ENCODE measurements around the gene PRSS53.

GRCh38 chr16:31135535-31136286 lies 47.0 kb upstream of the PRSS53 start, which contains the start of gene PRSS8:
- TF ChIP-seq, protein P1, sequence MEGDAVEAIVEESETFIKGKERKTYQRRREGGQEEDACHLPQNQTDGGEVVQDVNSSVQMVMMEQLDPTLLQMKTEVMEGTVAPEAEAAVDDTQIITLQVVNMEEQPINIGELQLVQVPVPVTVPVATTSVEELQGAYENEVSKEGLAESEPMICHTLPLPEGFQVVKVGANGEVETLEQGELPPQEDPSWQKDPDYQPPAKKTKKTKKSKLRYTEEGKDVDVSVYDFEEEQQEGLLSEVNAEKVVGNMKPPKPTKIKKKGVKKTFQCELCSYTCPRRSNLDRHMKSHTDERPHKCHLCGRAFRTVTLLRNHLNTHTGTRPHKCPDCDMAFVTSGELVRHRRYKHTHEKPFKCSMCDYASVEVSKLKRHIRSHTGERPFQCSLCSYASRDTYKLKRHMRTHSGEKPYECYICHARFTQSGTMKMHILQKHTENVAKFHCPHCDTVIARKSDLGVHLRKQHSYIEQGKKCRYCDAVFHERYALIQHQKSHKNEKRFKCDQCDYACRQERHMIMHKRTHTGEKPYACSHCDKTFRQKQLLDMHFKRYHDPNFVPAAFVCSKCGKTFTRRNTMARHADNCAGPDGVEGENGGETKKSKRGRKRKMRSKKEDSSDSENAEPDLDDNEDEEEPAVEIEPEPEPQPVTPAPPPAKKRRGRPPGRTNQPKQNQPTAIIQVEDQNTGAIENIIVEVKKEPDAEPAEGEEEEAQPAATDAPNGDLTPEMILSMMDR (IDR thresholded peaks at IDR 0.05): no peak
- TF ChIP-seq POLR2AphosphoS5 (IDR thresholded peaks at IDR 0.05; ENCODE audit: low read depth, low read length) (no peak), SIN3A (IDR thresholded peaks at IDR 0.05; ENCODE audit: borderline replicate concordance, insufficient read depth, low read depth, low read length) (no peak), TCF7L2 (IDR thresholded peaks at IDR 0.05; ENCODE audit: low read depth, low read length) (no peak)
- TF ChIP-seq, protein P2, sequence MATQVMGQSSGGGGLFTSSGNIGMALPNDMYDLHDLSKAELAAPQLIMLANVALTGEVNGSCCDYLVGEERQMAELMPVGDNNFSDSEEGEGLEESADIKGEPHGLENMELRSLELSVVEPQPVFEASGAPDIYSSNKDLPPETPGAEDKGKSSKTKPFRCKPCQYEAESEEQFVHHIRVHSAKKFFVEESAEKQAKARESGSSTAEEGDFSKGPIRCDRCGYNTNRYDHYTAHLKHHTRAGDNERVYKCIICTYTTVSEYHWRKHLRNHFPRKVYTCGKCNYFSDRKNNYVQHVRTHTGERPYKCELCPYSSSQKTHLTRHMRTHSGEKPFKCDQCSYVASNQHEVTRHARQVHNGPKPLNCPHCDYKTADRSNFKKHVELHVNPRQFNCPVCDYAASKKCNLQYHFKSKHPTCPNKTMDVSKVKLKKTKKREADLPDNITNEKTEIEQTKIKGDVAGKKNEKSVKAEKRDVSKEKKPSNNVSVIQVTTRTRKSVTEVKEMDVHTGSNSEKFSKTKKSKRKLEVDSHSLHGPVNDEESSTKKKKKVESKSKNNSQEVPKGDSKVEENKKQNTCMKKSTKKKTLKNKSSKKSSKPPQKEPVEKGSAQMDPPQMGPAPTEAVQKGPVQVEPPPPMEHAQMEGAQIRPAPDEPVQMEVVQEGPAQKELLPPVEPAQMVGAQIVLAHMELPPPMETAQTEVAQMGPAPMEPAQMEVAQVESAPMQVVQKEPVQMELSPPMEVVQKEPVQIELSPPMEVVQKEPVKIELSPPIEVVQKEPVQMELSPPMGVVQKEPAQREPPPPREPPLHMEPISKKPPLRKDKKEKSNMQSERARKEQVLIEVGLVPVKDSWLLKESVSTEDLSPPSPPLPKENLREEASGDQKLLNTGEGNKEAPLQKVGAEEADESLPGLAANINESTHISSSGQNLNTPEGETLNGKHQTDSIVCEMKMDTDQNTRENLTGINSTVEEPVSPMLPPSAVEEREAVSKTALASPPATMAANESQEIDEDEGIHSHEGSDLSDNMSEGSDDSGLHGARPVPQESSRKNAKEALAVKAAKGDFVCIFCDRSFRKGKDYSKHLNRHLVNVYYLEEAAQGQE (IDR thresholded peaks at IDR 0.05; ENCODE audit: insufficient read depth in 1 of 2, low read depth in 2 of 2, low read length in 1 of 2): no peak
